Right lobe of liver (tissue), 4 donors: ENCODE measurements around the gene ZNF592.

Experiments
- CTCF ChIP-seq, 4 donors: fragments of 200-600 bp in 3 of 4; fragments of 450-650 bp in 1 of 4; IDR thresholded peaks; one replicate each; pipeline versions ENCODE4 v1.5.1 to v1.8.0; 2016 to 2022; ENCODE audit warnings: antibody characterized with exemption in 4 of 4, mild to moderate bottlenecking in 2 of 4
- POLR2A ChIP-seq: fragments of 450-650 bp; IDR thresholded peaks from one replicate; pipeline ENCODE4 v1.6.1; 2017; ENCODE audit warnings: antibody characterized with exemption, mild to moderate bottlenecking
- donor health status: DM: no; HTN: no; CAD: no.
- donor health status: DM: no; HTN: no; CAD: no.
- donor health status: DM: no; HTN: yes; CAD: no.

DNA sequence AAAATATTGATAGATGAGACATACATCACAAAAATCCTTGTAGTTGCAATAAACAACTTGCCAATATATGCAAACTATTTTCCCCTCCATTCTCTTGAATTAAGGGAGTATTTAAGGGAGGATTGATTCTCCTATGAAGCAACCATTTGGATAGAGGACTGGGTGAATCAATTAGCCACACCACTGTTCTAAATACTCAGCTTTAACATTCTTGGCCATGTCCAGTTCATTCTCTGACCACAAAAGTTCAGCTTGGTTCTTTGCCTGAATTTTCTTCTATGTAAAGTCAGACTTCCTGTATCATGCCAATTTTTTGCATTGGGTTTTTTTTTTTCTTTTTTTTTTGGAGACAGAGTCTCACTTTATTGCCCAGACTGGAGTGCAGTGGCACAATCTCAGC lies 16.6 kb upstream of the ZNF592 start:
- TF ChIP-seq POLR2A (no peak), CTCF (IDR thresholded peaks at IDR 0.05) (no peak)
